ENCODE measurements around the gene IRF3.

The IRF3 gene

DNA sequence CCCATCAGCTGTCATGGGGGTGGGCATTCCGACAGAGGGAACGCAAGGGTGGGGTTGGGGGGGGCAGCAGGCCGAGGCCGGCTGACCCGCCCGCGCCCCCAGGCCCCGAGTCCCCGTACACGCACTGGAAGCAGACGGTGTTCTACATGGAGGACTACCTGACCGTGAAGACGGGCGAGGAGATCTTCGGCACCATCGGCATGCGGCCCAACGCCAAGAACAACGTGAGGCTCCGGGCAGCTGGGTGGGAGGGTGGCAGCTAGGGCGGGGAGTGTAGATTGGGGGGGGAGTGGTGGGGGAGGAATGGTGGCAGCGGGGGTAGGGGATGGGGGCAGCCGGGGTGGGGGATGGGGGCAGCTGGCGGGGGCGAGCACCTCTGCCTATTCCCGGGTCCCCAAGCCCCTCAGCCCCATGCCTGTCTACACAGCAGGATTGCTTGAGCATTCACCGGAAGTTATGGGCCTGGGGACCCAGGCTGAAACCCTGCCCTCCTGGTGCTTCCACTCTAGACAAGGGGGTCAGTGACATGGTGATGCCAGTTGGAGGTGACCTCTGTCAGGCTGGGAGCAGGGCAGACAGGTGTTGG is 20.9 kb upstream of the IRF3 start:
- H3K4me3 ChIP-seq (ENCODE audit: low read depth, low read length): no peak overlapping the region
- TF ChIP-seq, protein P1, sequence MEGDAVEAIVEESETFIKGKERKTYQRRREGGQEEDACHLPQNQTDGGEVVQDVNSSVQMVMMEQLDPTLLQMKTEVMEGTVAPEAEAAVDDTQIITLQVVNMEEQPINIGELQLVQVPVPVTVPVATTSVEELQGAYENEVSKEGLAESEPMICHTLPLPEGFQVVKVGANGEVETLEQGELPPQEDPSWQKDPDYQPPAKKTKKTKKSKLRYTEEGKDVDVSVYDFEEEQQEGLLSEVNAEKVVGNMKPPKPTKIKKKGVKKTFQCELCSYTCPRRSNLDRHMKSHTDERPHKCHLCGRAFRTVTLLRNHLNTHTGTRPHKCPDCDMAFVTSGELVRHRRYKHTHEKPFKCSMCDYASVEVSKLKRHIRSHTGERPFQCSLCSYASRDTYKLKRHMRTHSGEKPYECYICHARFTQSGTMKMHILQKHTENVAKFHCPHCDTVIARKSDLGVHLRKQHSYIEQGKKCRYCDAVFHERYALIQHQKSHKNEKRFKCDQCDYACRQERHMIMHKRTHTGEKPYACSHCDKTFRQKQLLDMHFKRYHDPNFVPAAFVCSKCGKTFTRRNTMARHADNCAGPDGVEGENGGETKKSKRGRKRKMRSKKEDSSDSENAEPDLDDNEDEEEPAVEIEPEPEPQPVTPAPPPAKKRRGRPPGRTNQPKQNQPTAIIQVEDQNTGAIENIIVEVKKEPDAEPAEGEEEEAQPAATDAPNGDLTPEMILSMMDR (IDR thresholded peaks at IDR 0.05; ENCODE audit: low read depth, low read length): no peak

DNA sequence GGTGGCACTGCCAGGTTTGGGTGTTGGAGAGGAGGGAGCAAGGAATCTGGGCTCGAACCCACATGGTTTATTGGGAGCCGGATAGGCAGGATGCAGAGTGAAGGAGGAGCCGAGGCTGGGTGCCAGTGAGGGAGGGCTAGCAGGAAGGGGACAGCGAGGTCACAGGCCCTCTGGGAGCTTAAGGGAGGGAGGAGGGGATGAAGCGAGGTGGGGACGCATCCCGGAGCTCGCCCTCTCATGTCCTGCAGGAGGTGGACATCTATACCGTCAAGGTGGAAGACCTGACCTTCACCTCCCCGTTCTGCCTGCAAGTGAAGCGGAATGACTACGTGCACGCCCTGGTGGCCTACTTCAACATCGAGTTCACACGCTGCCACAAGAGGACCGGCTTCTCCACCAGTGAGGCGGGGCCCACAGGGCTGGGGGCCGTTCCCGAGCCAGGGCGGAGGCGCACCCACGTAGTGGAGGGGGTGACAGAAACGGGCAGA is 20.2 kb upstream of the IRF3 start:
- TF ChIP-seq, protein P1 (IDR thresholded peaks at IDR 0.05; ENCODE audit: low read depth, low read length): no peak
- no peak overlapping the region for H3K4me3 ChIP-seq (ENCODE audit: low read depth, low read length)

DNA sequence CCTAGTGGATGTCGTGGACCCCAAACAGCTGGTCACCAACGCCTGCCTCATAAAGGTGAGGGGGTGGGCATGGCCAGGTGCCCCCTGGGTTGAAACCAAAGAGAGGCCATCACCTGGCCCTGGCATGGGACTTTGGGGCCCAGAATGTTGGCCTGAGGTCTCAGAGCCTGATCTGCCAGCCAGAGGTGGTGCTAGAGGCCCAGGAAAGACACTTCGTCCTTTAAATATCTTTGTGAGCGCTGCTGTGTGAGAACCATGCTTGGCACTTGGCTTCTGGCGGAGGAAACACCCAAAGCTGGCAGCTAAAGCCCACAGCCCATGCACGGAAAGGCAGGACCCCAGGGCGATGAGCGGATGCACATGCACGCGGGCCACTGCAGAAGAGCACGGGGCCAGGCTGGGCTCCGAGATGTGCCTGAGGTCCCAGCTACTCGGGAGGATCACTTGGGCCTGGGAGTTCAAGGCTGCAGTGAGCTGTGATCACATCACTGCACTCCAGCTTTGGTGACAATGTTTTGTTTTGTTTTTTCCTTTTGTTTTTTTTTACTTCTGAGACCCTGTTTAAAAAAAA is 19.4 kb upstream of the IRF3 start:
- H3K4me3 ChIP-seq (ENCODE audit: low read depth, low read length): no peak overlapping the region

DNA sequence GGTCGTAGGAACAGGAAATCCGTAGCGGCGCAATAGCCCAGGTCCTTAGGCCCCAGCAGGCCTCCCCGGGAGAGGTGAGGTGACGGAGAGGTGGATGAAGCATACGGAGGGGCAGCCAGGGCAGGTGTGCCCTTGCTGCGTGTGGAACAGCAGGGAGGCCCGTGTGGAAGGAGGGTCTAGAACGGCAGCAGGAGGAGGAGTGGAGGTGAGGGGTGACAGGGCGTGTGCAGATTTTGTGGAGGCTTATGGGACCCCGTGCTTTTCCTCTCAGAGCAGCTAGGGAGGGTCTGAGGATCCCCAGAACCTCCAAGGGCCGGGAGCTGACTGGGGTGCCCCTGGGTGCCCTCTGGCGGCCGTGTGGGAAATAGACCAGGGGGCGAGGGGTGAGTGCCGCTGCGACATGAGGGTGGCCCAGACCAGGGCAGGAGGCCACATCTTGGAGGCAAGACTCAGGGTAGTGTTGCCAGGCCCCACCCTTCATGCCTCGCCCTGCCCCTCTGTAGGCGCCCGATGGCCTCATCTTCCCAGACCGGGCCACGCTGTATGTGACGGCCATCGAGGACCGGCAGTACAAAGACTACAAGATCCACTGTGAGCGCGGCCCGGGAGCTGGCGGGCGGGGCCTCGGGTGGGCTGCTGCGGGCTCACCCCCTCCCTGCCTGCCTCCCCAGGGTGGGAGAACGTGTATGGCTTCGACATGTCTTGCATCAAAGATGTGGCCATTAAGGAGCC is 18.8 kb upstream of the IRF3 start:
- H3K4me3 ChIP-seq (ENCODE audit: low read depth, low read length): no peak overlapping the region

More for the DNA sequence above, 19.4 kb upstream of the IRF3 start:
- TF ChIP-seq, protein P1 (IDR thresholded peaks at IDR 0.05; ENCODE audit: low read depth, low read length): no peak

DNA sequence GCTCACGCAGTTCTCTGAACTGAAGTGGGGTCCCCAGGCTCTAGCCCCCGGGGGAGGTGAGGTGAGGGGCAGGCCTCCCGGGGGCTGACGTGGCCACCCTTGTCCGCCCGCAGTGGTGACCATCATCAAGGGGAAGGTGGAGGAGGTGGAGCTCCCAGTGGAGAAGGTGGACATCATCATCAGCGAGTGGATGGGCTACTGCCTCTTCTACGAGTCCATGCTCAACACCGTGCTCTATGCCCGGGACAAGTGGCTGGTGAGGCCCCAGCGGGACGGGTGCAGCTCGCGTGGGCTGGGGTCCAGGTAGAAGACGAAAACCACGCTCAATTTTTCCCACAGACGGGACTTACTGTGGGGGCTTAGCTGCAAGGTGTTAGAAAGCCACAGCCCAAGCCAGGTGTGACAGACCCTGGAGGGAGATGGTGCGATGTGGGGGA is 18.2 kb upstream of the IRF3 start:
- TF ChIP-seq, protein P1 (IDR thresholded peaks at IDR 0.05; ENCODE audit: low read depth, low read length): no peak
- no peak overlapping the region for H3K4me3 ChIP-seq (ENCODE audit: low read depth, low read length)

More for the DNA sequence above, 18.8 kb upstream of the IRF3 start:
- TF ChIP-seq, protein P1 (IDR thresholded peaks at IDR 0.05; ENCODE audit: low read depth, low read length): peak; percentile 71

DNA sequence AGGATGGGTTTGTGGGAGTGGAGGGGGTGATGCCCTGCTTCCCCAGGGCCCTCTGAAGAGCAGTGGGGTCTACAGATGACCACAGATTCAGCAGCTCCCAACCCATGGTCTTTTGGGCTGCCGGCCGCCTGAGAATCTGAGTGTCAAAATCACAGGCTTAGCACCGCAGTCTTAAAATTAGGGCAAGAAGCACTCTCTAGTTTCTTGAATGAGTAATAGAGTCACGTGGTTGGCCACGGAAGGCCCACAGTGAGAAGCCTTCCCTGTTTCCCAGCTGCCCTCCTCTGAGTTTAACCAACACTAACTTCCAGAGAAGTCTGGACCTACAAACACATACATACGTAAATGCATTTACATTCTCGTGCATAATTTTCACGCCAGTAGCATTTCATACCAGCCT is 16.6 kb upstream of the IRF3 start:
- H3K4me3 ChIP-seq (ENCODE audit: low read depth, low read length): no peak overlapping the region
- TF ChIP-seq, protein P1 (IDR thresholded peaks at IDR 0.05; ENCODE audit: low read depth, low read length): no peak

DNA sequence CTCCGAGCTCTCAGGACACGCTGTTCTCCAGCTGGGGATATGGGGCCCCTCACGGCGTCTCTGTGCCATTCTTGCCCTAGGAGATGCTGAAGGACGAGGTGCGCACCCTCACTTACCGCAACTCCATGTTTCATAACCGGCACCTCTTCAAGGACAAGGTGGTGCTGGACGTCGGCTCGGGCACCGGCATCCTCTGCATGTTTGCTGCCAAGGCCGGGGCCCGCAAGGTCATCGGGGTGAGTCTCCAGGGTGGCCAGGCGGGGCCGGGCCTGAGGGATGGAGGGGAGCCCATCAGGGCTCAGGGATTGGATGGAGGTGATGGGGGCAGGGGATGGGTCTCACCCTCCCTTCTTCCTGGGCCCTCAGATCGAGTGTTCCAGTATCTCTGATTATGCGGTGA is 16.2 kb upstream of the IRF3 start:
- TF ChIP-seq, protein P1 (IDR thresholded peaks at IDR 0.05; ENCODE audit: low read depth, low read length): no peak
- no peak overlapping the region for H3K4me3 ChIP-seq (ENCODE audit: low read depth, low read length)
